ENCODE results near the gene TMEM213.

Gene TMEM213

GRCh38 chr7:138753150-138753518, 44.7 kb upstream of the TMEM213 start:
- Histone ChIP-seq H3K27ac (ENCODE audit: insufficient read depth in 1 of 2, low read depth in 1 of 2, low read length in 2 of 2, poor library complexity in 1 of 2, severe bottlenecking in 2 of 2) (peak overlapping the region in 1 of 2 experiments; percentile 46), H3K4me3 (ENCODE audit: control insufficient read depth in 1 of 7, extremely low read depth in 1 of 7, insufficient read depth in 4 of 7, low read depth in 2 of 7, low read length in 6 of 7) (no peak overlapping the region), H3K27me3 (replicated peaks in 2 of 5; ENCODE audit: control insufficient read depth in 4 of 5, insufficient read depth in 5 of 5, low read length in 4 of 5) (no peaks in the 10 kb centered on the region), H3K4me1 (ENCODE audit: control extremely low read depth in 1 of 4, control insufficient read depth in 4 of 4, insufficient read depth in 4 of 4, low read length in 3 of 4) (peaks cover 0 to 20% (median 16%) of the 10 kb centered on the region in 4 experiments), H3K9me3 (ENCODE audit: control extremely low read depth in 1 of 5, control insufficient read depth in 4 of 5, insufficient read depth in 2 of 5, low read depth in 1 of 5, low read length in 4 of 5) (no peaks in the 10 kb centered on the region), H3K36me3 (ENCODE audit: control insufficient read depth in 4 of 4, insufficient read depth in 4 of 4, low read length in 3 of 4) (no peaks in the 10 kb centered on the region)
- peak in 1 of 3 donors; percentile 50 for DNase-seq
- CTCF ChIA-PET: interaction anchor here (1.1 to 1.3 kb wide), 2 partner anchors 14 to 40 kb away, joined by 3 to 6 read pairs; no protein-coding TSS in a partner anchor
- POLR2A ChIA-PET: interaction anchor here (0.9 to 1.6 kb wide), 2 partner anchors 35 to 495 kb away, joined by 5 to 9 read pairs; no protein-coding TSS in a partner anchor
- WGBS (ENCODE audit: insufficient coverage): 95% methylated on average over 5 of the region's 8 CpGs

GRCh38 chr7:138753610-138754009, 44.2 kb upstream of the TMEM213 start:
- WGBS (ENCODE audit: insufficient coverage): 91% methylated on average over 3 of the region's 5 CpGs
- CTCF ChIA-PET: interaction anchor here (1.2 kb wide), 1 partner anchor 15 kb away, joined by 3 read pairs; no protein-coding TSS in a partner anchor
- peak in 1 of 3 donors; percentile 21 for DNase-seq

GRCh38 chr7:138755331-138755747, 42.5 kb upstream of the TMEM213 start:
- no peak overlapping the region for H3K4me3 ChIP-seq (ENCODE audit: control insufficient read depth in 1 of 7, extremely low read depth in 1 of 7, insufficient read depth in 4 of 7, low read depth in 2 of 7, low read length in 6 of 7)
- CTCF ChIA-PET: interaction anchor here (1.1 kb wide), 1 partner anchor 11 kb away, joined by 4 read pairs; no protein-coding TSS in a partner anchor
- POLR2A ChIA-PET: no interaction called here
- no peak overlapping the region for H3K27ac ChIP-seq (ENCODE audit: insufficient read depth in 1 of 2, low read depth in 1 of 2, low read length in 2 of 2, poor library complexity in 1 of 2, severe bottlenecking in 2 of 2)
- peaks cover 0 to 20% (median 16%) of the 10 kb centered on the region in 4 experiments for H3K4me1 ChIP-seq (ENCODE audit: control extremely low read depth in 1 of 4, control insufficient read depth in 4 of 4, insufficient read depth in 4 of 4, low read length in 3 of 4)
- no peaks in the 10 kb centered on the region for H3K27me3 ChIP-seq (replicated peaks in 2 of 5; ENCODE audit: control insufficient read depth in 4 of 5, insufficient read depth in 5 of 5, low read length in 4 of 5)
- H3K36me3 ChIP-seq (ENCODE audit: control insufficient read depth in 4 of 4, insufficient read depth in 4 of 4, low read length in 3 of 4): no peaks in the 10 kb centered on the region
- WGBS (ENCODE audit: insufficient coverage): 89% methylated on average over 10 of the region's 10 CpGs
- H3K9me3 ChIP-seq (ENCODE audit: control extremely low read depth in 1 of 5, control insufficient read depth in 4 of 5, insufficient read depth in 2 of 5, low read depth in 1 of 5, low read length in 4 of 5): no peaks in the 10 kb centered on the region
- DNase-seq: no peak

More at GRCh38 chr7:138753610-138754009, 44.2 kb upstream of the TMEM213 start:
- H3K4me3 ChIP-seq (ENCODE audit: control insufficient read depth in 1 of 7, extremely low read depth in 1 of 7, insufficient read depth in 4 of 7, low read depth in 2 of 7, low read length in 6 of 7): no peak overlapping the region
- no peaks in the 10 kb centered on the region for H3K27me3 ChIP-seq (replicated peaks in 2 of 5; ENCODE audit: control insufficient read depth in 4 of 5, insufficient read depth in 5 of 5, low read length in 4 of 5)
- peaks cover 0 to 20% (median 16%) of the 10 kb centered on the region in 4 experiments for H3K4me1 ChIP-seq (ENCODE audit: control extremely low read depth in 1 of 4, control insufficient read depth in 4 of 4, insufficient read depth in 4 of 4, low read length in 3 of 4)
- no peaks in the 10 kb centered on the region for H3K9me3 ChIP-seq (ENCODE audit: control extremely low read depth in 1 of 5, control insufficient read depth in 4 of 5, insufficient read depth in 2 of 5, low read depth in 1 of 5, low read length in 4 of 5)
- POLR2A ChIA-PET: interaction anchor here (1.6 kb wide), 1 partner anchor 36 kb away, joined by 9 read pairs; no protein-coding TSS in a partner anchor
- no peak overlapping the region for H3K27ac ChIP-seq (ENCODE audit: insufficient read depth in 1 of 2, low read depth in 1 of 2, low read length in 2 of 2, poor library complexity in 1 of 2, severe bottlenecking in 2 of 2)
- H3K36me3 ChIP-seq (ENCODE audit: control insufficient read depth in 4 of 4, insufficient read depth in 4 of 4, low read length in 3 of 4): no peaks in the 10 kb centered on the region

GRCh38 chr7:138755842-138756590, 41.8 kb upstream of the TMEM213 start:
- Histone ChIP-seq H3K4me1 (ENCODE audit: control extremely low read depth in 1 of 4, control insufficient read depth in 4 of 4, insufficient read depth in 4 of 4, low read length in 3 of 4) (peaks cover 0 to 20% (median 16%) of the 10 kb centered on the region in 4 experiments), H3K4me3 (ENCODE audit: control insufficient read depth in 1 of 7, extremely low read depth in 1 of 7, insufficient read depth in 4 of 7, low read depth in 2 of 7, low read length in 6 of 7) (no peak overlapping the region), H3K27me3 (replicated peaks in 2 of 5; ENCODE audit: control insufficient read depth in 4 of 5, insufficient read depth in 5 of 5, low read length in 4 of 5) (no peaks in the 10 kb centered on the region), H3K9me3 (ENCODE audit: control extremely low read depth in 1 of 5, control insufficient read depth in 4 of 5, insufficient read depth in 2 of 5, low read depth in 1 of 5, low read length in 4 of 5) (no peaks in the 10 kb centered on the region), H3K36me3 (ENCODE audit: control insufficient read depth in 4 of 4, insufficient read depth in 4 of 4, low read length in 3 of 4) (no peaks in the 10 kb centered on the region), H3K27ac (ENCODE audit: insufficient read depth in 1 of 2, low read depth in 1 of 2, low read length in 2 of 2, poor library complexity in 1 of 2, severe bottlenecking in 2 of 2) (no peak overlapping the region)
- ChIA-PET CTCF (interaction anchor here (0.9 to 1.1 kb wide), 2 partner anchors 10 to 39 kb away, joined by 4 to 5 read pairs; no protein-coding TSS in a partner anchor), POLR2A (no interaction called here)
- 100% methylated on average over 2 of the region's 4 CpGs for WGBS (ENCODE audit: insufficient coverage)
- no peak for DNase-seq

- Histone ChIP-seq H3K9me3 (ENCODE audit: control extremely low read depth in 1 of 5, control insufficient read depth in 4 of 5, insufficient read depth in 2 of 5, low read depth in 1 of 5, low read length in 4 of 5) (no peaks in the 10 kb centered on the region), H3K36me3 (ENCODE audit: control insufficient read depth in 4 of 4, insufficient read depth in 4 of 4, low read length in 3 of 4) (no peaks in the 10 kb centered on the region), H3K4me1 (ENCODE audit: control extremely low read depth in 1 of 4, control insufficient read depth in 4 of 4, insufficient read depth in 4 of 4, low read length in 3 of 4) (peaks cover 0 to 15% (median 13%) of the 10 kb centered on the region in 4 experiments), H3K4me3 (ENCODE audit: control insufficient read depth in 1 of 7, extremely low read depth in 1 of 7, insufficient read depth in 4 of 7, low read depth in 2 of 7, low read length in 6 of 7) (no peak overlapping the region), H3K27ac (ENCODE audit: insufficient read depth in 1 of 2, low read depth in 1 of 2, low read length in 2 of 2, poor library complexity in 1 of 2, severe bottlenecking in 2 of 2) (no peak overlapping the region), H3K27me3 (replicated peaks in 2 of 5; ENCODE audit: control insufficient read depth in 4 of 5, insufficient read depth in 5 of 5, low read length in 4 of 5) (no peaks in the 10 kb centered on the region)
- WGBS (ENCODE audit: insufficient coverage): 100% methylated on average over 1 of the region's 4 CpGs
- POLR2A ChIA-PET: no interaction called here
- DNase-seq: no peak
- CTCF ChIA-PET: interaction anchor here (0.7 to 1.1 kb wide), 3 partner anchors 10 to 736 kb away, joined by 3 to 5 read pairs (median 4); no protein-coding TSS in a partner anchor
Observed at GRCh38 chr7:138756591-138757242, 41.1 kb upstream of the TMEM213 start.

- H3K36me3 ChIP-seq (ENCODE audit: control insufficient read depth in 4 of 4, insufficient read depth in 4 of 4, low read length in 3 of 4): no peaks in the 10 kb centered on the region
- 100% methylated on average over 2 of the region's 2 CpGs for WGBS (ENCODE audit: insufficient coverage)
- no peaks in the 10 kb centered on the region for H3K9me3 ChIP-seq (ENCODE audit: control extremely low read depth in 1 of 5, control insufficient read depth in 4 of 5, insufficient read depth in 2 of 5, low read depth in 1 of 5, low read length in 4 of 5)
- H3K4me1 ChIP-seq (ENCODE audit: control extremely low read depth in 1 of 4, control insufficient read depth in 4 of 4, insufficient read depth in 4 of 4, low read length in 3 of 4): no peaks in the 10 kb centered on the region
- ChIA-PET CTCF (no interaction called here), POLR2A (no interaction called here)
- no peak overlapping the region for H3K4me3 ChIP-seq (ENCODE audit: control insufficient read depth in 1 of 7, extremely low read depth in 1 of 7, insufficient read depth in 4 of 7, low read depth in 2 of 7, low read length in 6 of 7)
- H3K27ac ChIP-seq (ENCODE audit: insufficient read depth in 1 of 2, low read depth in 1 of 2, low read length in 2 of 2, poor library complexity in 1 of 2, severe bottlenecking in 2 of 2): no peak overlapping the region
- no peaks in the 10 kb centered on the region for H3K27me3 ChIP-seq (replicated peaks in 2 of 5; ENCODE audit: control insufficient read depth in 4 of 5, insufficient read depth in 5 of 5, low read length in 4 of 5)
- no peak for DNase-seq
Observed at GRCh38 chr7:138768241-138768640, 29.6 kb upstream of the TMEM213 start.

- ChIA-PET POLR2A (no interaction called here), CTCF (interaction anchor here (1.4 kb wide), 1 partner anchor 10 kb away, joined by 3 read pairs; no protein-coding TSS in a partner anchor)
- Histone ChIP-seq H3K27ac (ENCODE audit: insufficient read depth in 1 of 2, low read depth in 1 of 2, low read length in 2 of 2, poor library complexity in 1 of 2, severe bottlenecking in 2 of 2) (no peak overlapping the region), H3K9me3 (ENCODE audit: control extremely low read depth in 1 of 5, control insufficient read depth in 4 of 5, insufficient read depth in 2 of 5, low read depth in 1 of 5, low read length in 4 of 5) (no peaks in the 10 kb centered on the region), H3K36me3 (ENCODE audit: control insufficient read depth in 4 of 4, insufficient read depth in 4 of 4, low read length in 3 of 4) (no peaks in the 10 kb centered on the region), H3K4me3 (ENCODE audit: control insufficient read depth in 1 of 7, extremely low read depth in 1 of 7, insufficient read depth in 4 of 7, low read depth in 2 of 7, low read length in 6 of 7) (no peak overlapping the region), H3K27me3 (replicated peaks in 2 of 5; ENCODE audit: control insufficient read depth in 4 of 5, insufficient read depth in 5 of 5, low read length in 4 of 5) (no peaks in the 10 kb centered on the region), H3K4me1 (ENCODE audit: control extremely low read depth in 1 of 4, control insufficient read depth in 4 of 4, insufficient read depth in 4 of 4, low read length in 3 of 4) (no peaks in the 10 kb centered on the region)
- no peak for DNase-seq
- WGBS (ENCODE audit: insufficient coverage): no CpG with 5 or more reads among the region's 8 CpGs
Observed at GRCh38 chr7:138770904-138771303, 26.9 kb upstream of the TMEM213 start.

All from common myeloid progenitor, CD34-positive (primary cell).